Measurements from ENCODE around the gene CMIP.
A peak's percentile ranks its signal among the peaks of the same experiment; 100 is the strongest.

CMIP gene

GRCh38 chr16:81432937-81433557, 11.6 kb upstream of the CMIP start:
- H3K9me3 Mint-ChIP-seq, result no peaks in the 10 kb centered on the region
- H3K27ac Mint-ChIP-seq, result no peak overlapping the region
- DNase-seq, result no peak
- CTCF ChIA-PET, result interaction anchor here (0.7 kb wide), 1 partner anchor 189 kb away, joined by 4 read pairs; no protein-coding TSS in a partner anchor
- peaks cover 52% of the 10 kb centered on the region for H3K27me3 Mint-ChIP-seq
- H3K4me1 Mint-ChIP-seq, result no peaks in the 10 kb centered on the region
- no peak overlapping the region for H3K4me3 Mint-ChIP-seq
- no peaks in the 10 kb centered on the region for H3K36me3 Mint-ChIP-seq

GRCh38 chr16:81435103-81435502, 9.5 kb upstream of the CMIP start:
- no peak overlapping the region for H3K27ac Mint-ChIP-seq
- no peak for DNase-seq
- no peaks in the 10 kb centered on the region for H3K9me3 Mint-ChIP-seq
- H3K27me3 Mint-ChIP-seq, result peaks cover 56% of the 10 kb centered on the region
- CTCF ChIA-PET, result interaction anchor here (1.5 kb wide), 1 partner anchor 31 kb away, joined by 4 read pairs; no protein-coding TSS in a partner anchor
- no peaks in the 10 kb centered on the region for H3K36me3 Mint-ChIP-seq
- H3K4me1 Mint-ChIP-seq, result no peaks in the 10 kb centered on the region
- no peak overlapping the region for H3K4me3 Mint-ChIP-seq

- Mint-ChIP-seq H3K9me3 (no peaks in the 10 kb centered on the region), H3K4me1 (no peaks in the 10 kb centered on the region)
These were observed 9.0 kb upstream of the CMIP start for GRCh38 chr16:81435567-81435966.

GRCh38 chr16:81436386-81436785, 8.2 kb upstream of the CMIP start:
- H3K4me1 Mint-ChIP-seq, result no peaks in the 10 kb centered on the region
- no peaks in the 10 kb centered on the region for H3K9me3 Mint-ChIP-seq
- CTCF ChIA-PET, result no interaction called here
- H3K27me3 Mint-ChIP-seq, result peaks cover 66% of the 10 kb centered on the region
- no peak overlapping the region for H3K27ac Mint-ChIP-seq
- H3K4me3 Mint-ChIP-seq, result no peak overlapping the region
- no peak for DNase-seq
- H3K36me3 Mint-ChIP-seq, result no peaks in the 10 kb centered on the region

More at GRCh38 chr16:81435567-81435966, 9.0 kb upstream of the CMIP start:
- H3K27ac Mint-ChIP-seq, result no peak overlapping the region
- no peak overlapping the region for H3K4me3 Mint-ChIP-seq
- peaks cover 58% of the 10 kb centered on the region for H3K27me3 Mint-ChIP-seq
- CTCF ChIA-PET, result interaction anchor here (1.5 kb wide), 1 partner anchor 31 kb away, joined by 4 read pairs; no protein-coding TSS in a partner anchor
- no peaks in the 10 kb centered on the region for H3K36me3 Mint-ChIP-seq
- DNase-seq, result no peak

GRCh38 chr16:81437865-81438264, 6.7 kb upstream of the CMIP start:
- Mint-ChIP-seq H3K36me3 (no peaks in the 10 kb centered on the region), H3K4me3 (no peak overlapping the region), H3K9me3 (no peaks in the 10 kb centered on the region), H3K27me3 (peaks cover 69% of the 10 kb centered on the region), H3K27ac (no peak overlapping the region), H3K4me1 (no peaks in the 10 kb centered on the region)
- no peak for DNase-seq
- CTCF ChIA-PET, result no interaction called here

- Mint-ChIP-seq H3K9me3 (no peaks in the 10 kb centered on the region), H3K4me3 (no peak overlapping the region), H3K36me3 (peaks cover 4% of the 10 kb centered on the region), H3K27me3 (peaks cover 69% of the 10 kb centered on the region), H3K27ac (no peak overlapping the region), H3K4me1 (peaks cover 3% of the 10 kb centered on the region)
- CTCF ChIA-PET, result no interaction called here
- no peak for DNase-seq
These were observed 3.5 kb upstream of the CMIP start for GRCh38 chr16:81440888-81441761.

- peaks cover 14% of the 10 kb centered on the region for H3K4me1 Mint-ChIP-seq
- CTCF ChIA-PET, result no interaction called here
- H3K27me3 Mint-ChIP-seq, result peaks cover 56% of the 10 kb centered on the region
- DNase-seq, result peak; percentile 26
- no peak overlapping the region for H3K4me3 Mint-ChIP-seq
- no peak overlapping the region for H3K27ac Mint-ChIP-seq
- no peaks in the 10 kb centered on the region for H3K9me3 Mint-ChIP-seq
- H3K36me3 Mint-ChIP-seq, result peaks cover 8% of the 10 kb centered on the region
These were observed 2.2 kb upstream of the CMIP start for GRCh38 chr16:81442220-81442915.

- peaks cover 8% of the 10 kb centered on the region for H3K36me3 Mint-ChIP-seq
- H3K4me3 Mint-ChIP-seq, result peak overlapping the region; percentile 75
- CTCF ChIA-PET, result interaction anchor here (0.8 kb wide), 1 partner anchor 254 kb away, joined by 3 read pairs; no protein-coding TSS in a partner anchor
- H3K4me1 Mint-ChIP-seq, result peaks cover 20% of the 10 kb centered on the region
- DNase-seq, result no peak
- peaks cover 49% of the 10 kb centered on the region for H3K27me3 Mint-ChIP-seq
- peak overlapping the region; percentile 87 for H3K27ac Mint-ChIP-seq
- H3K9me3 Mint-ChIP-seq, result no peaks in the 10 kb centered on the region
These were observed 1.5 kb upstream of the CMIP start for GRCh38 chr16:81442916-81443687.

GRCh38 chr16:81443688-81444447, 740 bp upstream of the CMIP start:
- Mint-ChIP-seq H3K27ac (peak overlapping the region; percentile 87), H3K27me3 (peaks cover 44% of the 10 kb centered on the region), H3K36me3 (peaks cover 9% of the 10 kb centered on the region), H3K4me3 (peak overlapping the region; percentile 75), H3K4me1 (peaks cover 27% of the 10 kb centered on the region), H3K9me3 (no peaks in the 10 kb centered on the region)
- CTCF ChIA-PET, result interaction anchor here (0.8 kb wide), 1 partner anchor 254 kb away, joined by 3 read pairs; no protein-coding TSS in a partner anchor
- DNase-seq, result peak; percentile 49

- peak; percentile 61 for DNase-seq
These were observed 744 bp downstream of the CMIP start for GRCh38 chr16:81445143-81445961.

GRCh38 chr16:81445966-81446906, 1.6 kb downstream of the CMIP start:
- peaks cover 27% of the 10 kb centered on the region for H3K27me3 Mint-ChIP-seq
- peaks cover 2% of the 10 kb centered on the region for H3K9me3 Mint-ChIP-seq
- peak; percentile 51 for DNase-seq
- H3K4me3 Mint-ChIP-seq, result peak overlapping the region; percentile 85
- H3K4me1 Mint-ChIP-seq, result peaks cover 48% of the 10 kb centered on the region
- CTCF ChIA-PET, result no interaction called here
- peak overlapping the region; percentile 88 for H3K27ac Mint-ChIP-seq
- peaks cover 18% of the 10 kb centered on the region for H3K36me3 Mint-ChIP-seq

More at GRCh38 chr16:81445143-81445961, 744 bp downstream of the CMIP start:
- H3K4me1 Mint-ChIP-seq, result peaks cover 39% of the 10 kb centered on the region
- H3K27me3 Mint-ChIP-seq, result peaks cover 33% of the 10 kb centered on the region
- H3K27ac Mint-ChIP-seq, result peak overlapping the region; percentile 90
- H3K9me3 Mint-ChIP-seq, result peaks cover under 1% of the 10 kb centered on the region
- peak overlapping the region; percentile 85 for H3K4me3 Mint-ChIP-seq
- peaks cover 10% of the 10 kb centered on the region for H3K36me3 Mint-ChIP-seq
- CTCF ChIA-PET, result no interaction called here

GRCh38 chr16:81446907-81447268, 2.3 kb downstream of the CMIP start:
- peaks cover 54% of the 10 kb centered on the region for H3K4me1 Mint-ChIP-seq
- DNase-seq, result no peak

More at GRCh38 chr16:81446907-81447268, 2.3 kb downstream of the CMIP start:
- peaks cover 20% of the 10 kb centered on the region for H3K27me3 Mint-ChIP-seq
- H3K36me3 Mint-ChIP-seq, result peaks cover 18% of the 10 kb centered on the region
- no peak overlapping the region for H3K27ac Mint-ChIP-seq
- CTCF ChIA-PET, result no interaction called here
- peak overlapping the region; percentile 85 for H3K4me3 Mint-ChIP-seq
- peaks cover 2% of the 10 kb centered on the region for H3K9me3 Mint-ChIP-seq
